NCI-H526 treated with DMSO at 0.1 percent for 48 hours (cell line): ENCODE data around the gene KLK2.
A peak's percentile ranks its signal among the peaks of the same experiment; 100 is the strongest.
"Not testable (repeated sequence)": the region's sequence is repeated elsewhere in the genome, so short reads cannot be mapped to it uniquely, and the experiment has no call there.

Source experiments
- DNase-seq: peaks from one replicate; lab custom pipeline; 2025; lab: John Stamatoyannopoulos, UW

Gene KLK2

GRCh38 chr19:50894478-50895356 is 21.5 kb downstream of the KLK2 start:
- DNase-seq = no peak

- not testable (repeated sequence) for DNase-seq
Observed at GRCh38 chr19:50896089-50896590, 22.9 kb downstream of the KLK2 start.

GRCh38 chr19:50896591-50897190 is 23.5 kb downstream of the KLK2 start:
- DNase-seq = no peak

GRCh38 chr19:50897191-50897607 is 24.0 kb downstream of the KLK2 start:
- no peak for DNase-seq

GRCh38 chr19:50897612-50898011 is 24.4 kb downstream of the KLK2 start:
- no peak for DNase-seq

GRCh38 chr19:50898018-50898417 is 24.8 kb downstream of the KLK2 start:
- no peak for DNase-seq

GRCh38 chr19:50899569-50899968 is 26.3 kb downstream of the KLK2 start:
- no peak for DNase-seq

GRCh38 chr19:50902640-50903039 is 29.4 kb downstream of the KLK2 start:
- DNase-seq = no peak

- DNase-seq = no peak
Observed at GRCh38 chr19:50906217-50906616, 33.0 kb downstream of the KLK2 start.

- DNase-seq = no peak
Observed at GRCh38 chr19:50908336-50908735, 35.1 kb downstream of the KLK2 start.

- peak; percentile 45 for DNase-seq
Observed at GRCh38 chr19:50909240-50910070, 36.2 kb downstream of the KLK2 start.

GRCh38 chr19:50910722-50911121 is 37.5 kb downstream of the KLK2 start:
- no peak for DNase-seq

- DNase-seq = no peak
Observed at GRCh38 chr19:50911206-50912101, 38.2 kb downstream of the KLK2 start, which contains the start of gene KLK4. Gene KLK4 (minus strand): TSS chr19:50911395. CDS start chr19:50910738, 657 bp downstream.

GRCh38 chr19:50912102-50912599 is 38.9 kb downstream of the KLK2 start:
- no peak for DNase-seq

GRCh38 chr19:50912727-50913716 is 39.8 kb downstream of the KLK2 start:
- no peak for DNase-seq

GRCh38 chr19:50916069-50916468 is 42.8 kb downstream of the KLK2 start:
- DNase-seq = no peak

- DNase-seq = no peak
Observed at GRCh38 chr19:50921426-50922316, 48.4 kb downstream of the KLK2 start.

- peak; percentile 81 for DNase-seq
Observed at GRCh38 chr19:50922317-50922853, 49.1 kb downstream of the KLK2 start.
